ENCODE measurements around the gene EPC2.
"Not testable (repeated sequence)": the region's sequence is repeated elsewhere in the genome, so short reads cannot be mapped to it uniquely, and the experiment has no call there.

The EPC2 gene

GRCh38 chr2:148678302-148679179 is 34.0 kb downstream of the EPC2 start:
- H3K27me3 ChIP-seq (ENCODE audit: low read depth, low read length); H3K9me3 ChIP-seq (ENCODE audit: control insufficient read depth in 1 of 2, low read length in 2 of 2); H3K27ac ChIP-seq (ENCODE audit: low read length); H3K4me3 ChIP-seq (ENCODE audit: low read depth in 1 of 2, low read length in 2 of 2); H3K36me3 ChIP-seq (ENCODE audit: control insufficient read depth in 1 of 2, insufficient read depth in 2 of 2, low read length in 2 of 2): not testable (repeated sequence)
- H3K4me1 ChIP-seq (ENCODE audit: control insufficient read depth in 1 of 2, insufficient read depth in 2 of 2, low read length in 2 of 2): peaks cover 4 to 28% of the 10 kb centered on the region in 2 donors

- no peaks in the 10 kb centered on the region for H3K27me3 ChIP-seq (ENCODE audit: low read depth, low read length)
- no peaks in the 10 kb centered on the region for H3K36me3 ChIP-seq (ENCODE audit: control insufficient read depth in 1 of 2, insufficient read depth in 2 of 2, low read length in 2 of 2)
- no peak overlapping the region for H3K4me3 ChIP-seq (ENCODE audit: low read depth in 1 of 2, low read length in 2 of 2)
- H3K27ac ChIP-seq (ENCODE audit: low read length): no peak overlapping the region
- peaks cover 4 to 16% of the 10 kb centered on the region in 2 donors for H3K4me1 ChIP-seq (ENCODE audit: control insufficient read depth in 1 of 2, insufficient read depth in 2 of 2, low read length in 2 of 2)
- no peaks in the 10 kb centered on the region for H3K9me3 ChIP-seq (ENCODE audit: control insufficient read depth in 1 of 2, low read length in 2 of 2)
These were observed 35.9 kb downstream of the EPC2 start for GRCh38 chr2:148680462-148680861.

DNA sequence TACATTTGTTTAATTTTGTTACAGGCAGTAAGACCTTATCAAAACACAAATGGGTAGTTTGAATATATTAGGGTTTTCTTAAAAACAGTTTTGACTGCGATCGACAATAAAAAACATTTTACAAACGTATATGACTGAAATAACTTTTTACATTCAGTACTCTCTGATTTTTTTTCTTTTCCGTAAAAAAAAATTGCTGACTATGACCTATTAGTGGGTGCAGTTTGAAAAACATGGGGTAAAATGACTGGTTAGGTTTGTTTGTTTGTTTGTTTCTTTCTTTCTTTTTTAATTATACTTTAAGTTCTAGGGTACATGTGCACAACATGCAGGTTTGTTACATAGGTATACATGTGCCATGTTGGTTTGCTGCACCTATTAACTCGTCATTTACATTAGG is 36.9 kb downstream of the EPC2 start:
- Histone ChIP-seq H3K9me3 (ENCODE audit: control insufficient read depth in 1 of 2, low read length in 2 of 2) (no peaks in the 10 kb centered on the region), H3K4me3 (ENCODE audit: low read depth in 1 of 2, low read length in 2 of 2) (no peak overlapping the region), H3K27ac (ENCODE audit: low read length) (no peak overlapping the region), H3K4me1 (ENCODE audit: control insufficient read depth in 1 of 2, insufficient read depth in 2 of 2, low read length in 2 of 2) (peaks cover 4 to 16% of the 10 kb centered on the region in 2 donors), H3K27me3 (ENCODE audit: low read depth, low read length) (no peaks in the 10 kb centered on the region), H3K36me3 (ENCODE audit: control insufficient read depth in 1 of 2, insufficient read depth in 2 of 2, low read length in 2 of 2) (no peaks in the 10 kb centered on the region)

- H3K4me1 ChIP-seq (ENCODE audit: control insufficient read depth in 1 of 2, insufficient read depth in 2 of 2, low read length in 2 of 2): peaks cover 4 to 14% of the 10 kb centered on the region in 2 donors
- H3K27me3 ChIP-seq (ENCODE audit: low read depth, low read length); H3K27ac ChIP-seq (ENCODE audit: low read length); H3K9me3 ChIP-seq (ENCODE audit: control insufficient read depth in 1 of 2, low read length in 2 of 2); H3K36me3 ChIP-seq (ENCODE audit: control insufficient read depth in 1 of 2, insufficient read depth in 2 of 2, low read length in 2 of 2); H3K4me3 ChIP-seq (ENCODE audit: low read depth in 1 of 2, low read length in 2 of 2): not testable (repeated sequence)
These were observed 37.3 kb downstream of the EPC2 start for GRCh38 chr2:148681862-148682261.

- Histone ChIP-seq H3K27me3 (ENCODE audit: low read depth, low read length) (no peaks in the 10 kb centered on the region), H3K4me1 (ENCODE audit: control insufficient read depth in 1 of 2, insufficient read depth in 2 of 2, low read length in 2 of 2) (peaks cover 4 to 10% of the 10 kb centered on the region in 2 donors), H3K4me3 (ENCODE audit: low read depth in 1 of 2, low read length in 2 of 2) (no peak overlapping the region), H3K9me3 (ENCODE audit: control insufficient read depth in 1 of 2, low read length in 2 of 2) (no peaks in the 10 kb centered on the region), H3K27ac (ENCODE audit: low read length) (no peak overlapping the region), H3K36me3 (ENCODE audit: control insufficient read depth in 1 of 2, insufficient read depth in 2 of 2, low read length in 2 of 2) (no peaks in the 10 kb centered on the region)
These were observed 40.0 kb downstream of the EPC2 start for GRCh38 chr2:148684507-148684906.

DNA sequence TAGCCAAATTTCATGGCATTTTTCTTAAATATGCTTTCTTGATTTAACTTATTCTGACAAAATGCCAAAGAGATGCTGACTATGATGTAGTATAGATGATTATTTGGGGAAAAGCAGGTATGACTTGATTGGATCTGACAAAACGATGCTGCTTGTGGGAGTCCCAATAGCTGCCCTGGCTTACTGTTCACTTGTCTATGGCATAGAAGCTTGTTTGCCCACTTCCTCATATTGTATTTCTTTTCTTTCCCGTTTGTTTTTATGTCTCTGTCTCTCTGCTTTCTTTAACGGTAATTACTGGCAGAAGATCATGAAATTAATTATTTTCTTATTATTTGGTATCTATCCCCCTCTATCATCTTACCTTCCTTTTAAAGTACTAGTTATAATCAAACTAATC is 43.0 kb downstream of the EPC2 start:
- H3K4me1 ChIP-seq (ENCODE audit: control insufficient read depth in 1 of 2, insufficient read depth in 2 of 2, low read length in 2 of 2): no peaks in the 10 kb centered on the region
- no peaks in the 10 kb centered on the region for H3K27me3 ChIP-seq (ENCODE audit: low read depth, low read length)
- H3K9me3 ChIP-seq (ENCODE audit: control insufficient read depth in 1 of 2, low read length in 2 of 2): no peaks in the 10 kb centered on the region
- peaks cover 4 to 7% of the 10 kb centered on the region in 2 donors for H3K36me3 ChIP-seq (ENCODE audit: control insufficient read depth in 1 of 2, insufficient read depth in 2 of 2, low read length in 2 of 2)
- no peak overlapping the region for H3K27ac ChIP-seq (ENCODE audit: low read length)
- no peak overlapping the region for H3K4me3 ChIP-seq (ENCODE audit: low read depth in 1 of 2, low read length in 2 of 2)

DNA sequence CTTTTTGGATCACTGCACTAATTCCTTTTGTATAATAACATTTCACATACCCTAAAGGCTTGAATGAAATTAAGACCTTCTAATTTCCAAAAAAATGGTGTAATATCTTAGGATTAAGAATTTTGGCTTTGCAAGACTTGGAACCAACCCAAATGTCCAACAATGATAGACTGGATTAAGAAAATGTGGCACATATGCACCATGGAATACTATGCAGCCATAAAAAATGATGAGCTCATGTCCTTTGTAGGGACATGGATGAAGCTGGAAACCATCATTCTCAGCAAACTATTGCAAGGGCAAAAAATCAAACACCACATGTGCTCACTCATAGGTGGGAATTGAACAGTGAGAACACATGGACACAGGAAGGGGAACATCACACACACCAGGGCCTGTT is 43.5 kb downstream of the EPC2 start:
- H3K27me3 ChIP-seq (ENCODE audit: low read depth, low read length); H3K4me1 ChIP-seq (ENCODE audit: control insufficient read depth in 1 of 2, insufficient read depth in 2 of 2, low read length in 2 of 2); H3K27ac ChIP-seq (ENCODE audit: low read length); H3K4me3 ChIP-seq (ENCODE audit: low read depth in 1 of 2, low read length in 2 of 2); H3K9me3 ChIP-seq (ENCODE audit: control insufficient read depth in 1 of 2, low read length in 2 of 2); H3K36me3 ChIP-seq (ENCODE audit: control insufficient read depth in 1 of 2, insufficient read depth in 2 of 2, low read length in 2 of 2): not testable (repeated sequence)

DNA sequence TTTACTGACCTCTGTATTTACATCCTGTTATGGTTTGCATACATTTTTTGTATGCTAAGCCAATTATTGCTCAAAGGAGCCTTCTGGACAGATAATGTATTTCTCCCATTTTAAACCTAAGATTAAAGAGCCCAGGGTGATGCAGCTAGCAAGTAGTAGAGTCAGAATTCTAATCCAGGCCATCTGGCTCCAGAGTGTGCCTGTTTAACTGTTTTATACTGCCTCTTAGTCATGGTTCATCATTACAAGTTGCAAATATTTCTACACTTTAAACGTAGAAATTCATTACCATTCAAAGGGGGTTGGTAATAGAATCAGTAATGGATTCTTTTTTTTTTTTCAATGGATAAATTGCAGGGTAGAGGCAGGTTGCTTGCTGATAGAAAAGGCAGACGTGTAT is 52.4 kb downstream of the EPC2 start:
- no peak overlapping the region for H3K27ac ChIP-seq (ENCODE audit: low read length)
- no peak overlapping the region for H3K4me3 ChIP-seq (ENCODE audit: low read depth in 1 of 2, low read length in 2 of 2)
- peaks cover 0 to 6% of the 10 kb centered on the region in 2 donors for H3K36me3 ChIP-seq (ENCODE audit: control insufficient read depth in 1 of 2, insufficient read depth in 2 of 2, low read length in 2 of 2)
- no peaks in the 10 kb centered on the region for H3K27me3 ChIP-seq (ENCODE audit: low read depth, low read length)
- H3K9me3 ChIP-seq (ENCODE audit: control insufficient read depth in 1 of 2, low read length in 2 of 2): peaks cover 0 to 16% of the 10 kb centered on the region in 2 donors
- H3K4me1 ChIP-seq (ENCODE audit: control insufficient read depth in 1 of 2, insufficient read depth in 2 of 2, low read length in 2 of 2): no peaks in the 10 kb centered on the region

- Histone ChIP-seq H3K27me3 (ENCODE audit: low read depth, low read length) (no peaks in the 10 kb centered on the region), H3K36me3 (ENCODE audit: control insufficient read depth in 1 of 2, insufficient read depth in 2 of 2, low read length in 2 of 2) (peaks cover 0 to 6% of the 10 kb centered on the region in 2 donors), H3K9me3 (ENCODE audit: control insufficient read depth in 1 of 2, low read length in 2 of 2) (peaks cover 0 to 16% of the 10 kb centered on the region in 2 donors), H3K27ac (ENCODE audit: low read length) (no peak overlapping the region), H3K4me3 (ENCODE audit: low read depth in 1 of 2, low read length in 2 of 2) (no peak overlapping the region), H3K4me1 (ENCODE audit: control insufficient read depth in 1 of 2, insufficient read depth in 2 of 2, low read length in 2 of 2) (no peaks in the 10 kb centered on the region)
These were observed 55.3 kb downstream of the EPC2 start for GRCh38 chr2:148699830-148700229.

DNA sequence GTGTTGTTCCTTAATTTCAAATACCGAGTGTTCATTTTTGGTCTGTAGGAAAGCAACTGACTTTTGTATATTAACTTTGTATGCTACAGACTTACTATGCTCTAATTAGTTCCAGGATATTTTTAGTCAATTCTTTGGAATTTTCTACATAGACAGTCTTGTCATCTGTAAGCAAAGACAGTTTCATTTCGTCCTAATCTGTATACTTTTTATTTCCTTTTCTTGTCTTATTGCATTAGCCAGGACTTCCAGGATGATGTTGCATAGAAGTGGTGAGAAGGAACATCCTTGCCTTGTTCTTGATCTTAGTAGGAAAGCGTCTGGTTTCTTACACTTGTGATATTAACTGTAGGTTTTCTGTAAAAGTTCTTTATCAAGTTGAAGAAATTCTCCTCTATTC is 56.5 kb downstream of the EPC2 start:
- H3K4me3 ChIP-seq (ENCODE audit: low read depth in 1 of 2, low read length in 2 of 2): no peak overlapping the region

GRCh38 chr2:148701877-148702276 is 57.3 kb downstream of the EPC2 start:
- H3K4me1 ChIP-seq (ENCODE audit: control insufficient read depth in 1 of 2, insufficient read depth in 2 of 2, low read length in 2 of 2): no peaks in the 10 kb centered on the region
- no peaks in the 10 kb centered on the region for H3K36me3 ChIP-seq (ENCODE audit: control insufficient read depth in 1 of 2, insufficient read depth in 2 of 2, low read length in 2 of 2)
- H3K9me3 ChIP-seq (ENCODE audit: control insufficient read depth in 1 of 2, low read length in 2 of 2): peaks cover 0 to 16% of the 10 kb centered on the region in 2 donors
- no peak overlapping the region for H3K4me3 ChIP-seq (ENCODE audit: low read depth in 1 of 2, low read length in 2 of 2)
- H3K27me3 ChIP-seq (ENCODE audit: low read depth, low read length): no peaks in the 10 kb centered on the region
- H3K27ac ChIP-seq (ENCODE audit: low read length): no peak overlapping the region

More for the DNA sequence above, 56.5 kb downstream of the EPC2 start:
- H3K27ac ChIP-seq (ENCODE audit: low read length): no peak overlapping the region
- peaks cover 0 to 2% of the 10 kb centered on the region in 2 donors for H3K36me3 ChIP-seq (ENCODE audit: control insufficient read depth in 1 of 2, insufficient read depth in 2 of 2, low read length in 2 of 2)
- H3K9me3 ChIP-seq (ENCODE audit: control insufficient read depth in 1 of 2, low read length in 2 of 2): peaks cover 0 to 16% of the 10 kb centered on the region in 2 donors
- no peaks in the 10 kb centered on the region for H3K4me1 ChIP-seq (ENCODE audit: control insufficient read depth in 1 of 2, insufficient read depth in 2 of 2, low read length in 2 of 2)
- no peaks in the 10 kb centered on the region for H3K27me3 ChIP-seq (ENCODE audit: low read depth, low read length)

- H3K4me1 ChIP-seq (ENCODE audit: control insufficient read depth in 1 of 2, insufficient read depth in 2 of 2, low read length in 2 of 2): no peaks in the 10 kb centered on the region
- no peak overlapping the region for H3K4me3 ChIP-seq (ENCODE audit: low read depth in 1 of 2, low read length in 2 of 2)
- no peaks in the 10 kb centered on the region for H3K27me3 ChIP-seq (ENCODE audit: low read depth, low read length)
- no peak overlapping the region for H3K27ac ChIP-seq (ENCODE audit: low read length)
- peaks cover 0 to 16% of the 10 kb centered on the region in 2 donors for H3K9me3 ChIP-seq (ENCODE audit: control insufficient read depth in 1 of 2, low read length in 2 of 2)
- H3K36me3 ChIP-seq (ENCODE audit: control insufficient read depth in 1 of 2, insufficient read depth in 2 of 2, low read length in 2 of 2): no peaks in the 10 kb centered on the region
These were observed 57.9 kb downstream of the EPC2 start for GRCh38 chr2:148702475-148702874.

All from muscle layer of duodenum (tissue), 2 donors.